HepG2 (cell line): ENCODE data around the gene MRPL58. TPM values are rescaled to one million over a fixed set of nuclear protein-coding genes. Genes with fewer than 3 reads are reported as not detected.

ENCODE experiments used
- IRF1 ChIP-seq: sonication (generic); formaldehyde crosslinking; IDR thresholded peaks from 2 replicates; pipeline ENCODE4 v1.4.0; 2020; ENCODE audit warnings: low read depth, mild to moderate bottlenecking, missing genetic modification reagents
- MATR3 ChIP-seq: sonication (generic); formaldehyde crosslinking; IDR thresholded peaks from 2 replicates; pipeline ENCODE4 v1.4.0; 2020; ENCODE audit warnings: missing genetic modification reagents
- NBN ChIP-seq: fragments of 450-650 bp; conservative IDR thresholded peaks from 2 replicates; pipeline ENCODE4 v1.6.1; 2017
- ZBTB20 ChIP-seq: sonication (generic); formaldehyde crosslinking; IDR thresholded peaks from 2 replicates; pipeline ENCODE4 v1.8.1; 2023; ENCODE audit warnings: missing genetic modification reagents, low read depth, mild to moderate bottlenecking, borderline replicate concordance
- ZC3H13 ChIP-seq: sonication (generic); formaldehyde crosslinking; IDR thresholded peaks from 2 replicates; pipeline ENCODE4 v1.8.1; 2023; ENCODE audit warnings: mild to moderate bottlenecking, missing genetic modification reagents, moderate library complexity
- ZEB1 ChIP-seq: IDR thresholded peaks from 2 replicates; pipeline ENCODE4 v1.6.1; 2012; ENCODE audit warnings: mild to moderate bottlenecking, low read depth, inconsistent platforms; ENCODE audit not compliant: insufficient replicate concordance
- ZNF431 ChIP-seq: sonication (generic); formaldehyde crosslinking; IDR thresholded peaks from 2 replicates; pipeline ENCODE4 v1.9.0; 2022; ENCODE audit warnings: missing genetic modification reagents, low read depth, mild to moderate bottlenecking, borderline replicate concordance
- ZNF441 ChIP-seq: sonication (generic); formaldehyde crosslinking; IDR thresholded peaks from 2 replicates; pipeline ENCODE4 v1.7.0; 2021; ENCODE audit warnings: missing genetic modification reagents, borderline replicate concordance
- ZNF460 ChIP-seq: sonication (generic); formaldehyde crosslinking; IDR thresholded peaks from 2 replicates; pipeline ENCODE4 v1.5.1; 2020; ENCODE audit warnings: missing genetic modification reagents, mild to moderate bottlenecking, borderline replicate concordance
- ZNF577 ChIP-seq: sonication (generic); formaldehyde crosslinking; IDR thresholded peaks from 2 replicates; pipeline ENCODE4 v1.4.0; 2020; ENCODE audit warnings: mild to moderate bottlenecking, low read depth, missing genetic modification reagents, borderline replicate concordance
- ZXDC ChIP-seq: sonication (generic); formaldehyde crosslinking; IDR thresholded peaks from 2 replicates; pipeline ENCODE4 v1.5.0; 2020; ENCODE audit warnings: mild to moderate bottlenecking, missing genetic modification reagents
- polyA plus RNA-seq, 8 experiments: library from polyadenylated mRNA; depleted of rRNA in 3 of 8; stranded (reverse) in 7 of 8; unstranded in 1 of 8; fragments of >200 nt; fragmentation: Illumina TruSeq in 4 of 8; extraction: Trizol in 4 of 8; gene quantifications; 2 replicates each; pipeline versions ENCODE4 v1.2.1 to v1.2.3, GENCODE V29; 2011 to 2016; ENCODE audit warnings: low read depth in 4 of 8, missing spikeins in 1 of 8, mixed read lengths in 1 of 8; ENCODE audit not compliant: insufficient read depth in 1 of 8
- total RNA-seq, 5 experiments: library from RNA; depleted of rRNA; stranded (reverse); fragments of >200 nt; fragmentation: Illumina TruSeq; extraction: Trizol; gene quantifications; 2 replicates each; pipeline ENCODE4 v1.2.3, GENCODE V29; 2016; ENCODE audit warnings: low read depth in 1 of 5
- TF ChIP-seq, protein P1 (sequence below): sonication (generic); formaldehyde crosslinking; IDR thresholded peaks from 2 replicates; pipeline ENCODE4 v1.4.0; 2020; ENCODE audit warnings: missing genetic modification reagents, borderline replicate concordance
- TF ChIP-seq, protein P2 (sequence below): sonication (generic); formaldehyde crosslinking; IDR thresholded peaks from 2 replicates; pipeline ENCODE4 v1.5.0; 2020; ENCODE audit warnings: missing genetic modification reagents
- TF ChIP-seq, protein P3 (sequence below): sonication (generic); formaldehyde crosslinking; IDR thresholded peaks from 2 replicates; pipeline ENCODE4 v1.4.0; 2020; ENCODE audit warnings: low read depth, mild to moderate bottlenecking, missing genetic modification reagents
- TF ChIP-seq, protein P4 (sequence below): sonication (generic); formaldehyde crosslinking; conservative IDR thresholded peaks from 2 replicates; pipeline ENCODE4 v1.4.0; 2020; ENCODE audit warnings: missing genetic modification reagents

Gene MRPL58
- total and polyA plus RNA-seq, 2 of the 13 experiments (the other 11 are each of a cell fraction or from before 2014, with no cell fraction given): 44.9 to 68.9 TPM

- TF ChIP-seq ZEB1 (no peak), ZBTB20 (no peak), MATR3 (CRISPR knock-in tag) (no peak), ZXDC (CRISPR knock-in tag) (no peak), ZNF460 (CRISPR knock-in tag) (no peak), ZNF577 (CRISPR knock-in tag) (no peak), ZNF441 (CRISPR knock-in tag) (no peak), ZC3H13 (CRISPR knock-in tag) (no peak), IRF1 (no peak), ZNF431 (CRISPR knock-in tag) (no peak), NBN (no peak)
- TF ChIP-seq, protein P1, sequence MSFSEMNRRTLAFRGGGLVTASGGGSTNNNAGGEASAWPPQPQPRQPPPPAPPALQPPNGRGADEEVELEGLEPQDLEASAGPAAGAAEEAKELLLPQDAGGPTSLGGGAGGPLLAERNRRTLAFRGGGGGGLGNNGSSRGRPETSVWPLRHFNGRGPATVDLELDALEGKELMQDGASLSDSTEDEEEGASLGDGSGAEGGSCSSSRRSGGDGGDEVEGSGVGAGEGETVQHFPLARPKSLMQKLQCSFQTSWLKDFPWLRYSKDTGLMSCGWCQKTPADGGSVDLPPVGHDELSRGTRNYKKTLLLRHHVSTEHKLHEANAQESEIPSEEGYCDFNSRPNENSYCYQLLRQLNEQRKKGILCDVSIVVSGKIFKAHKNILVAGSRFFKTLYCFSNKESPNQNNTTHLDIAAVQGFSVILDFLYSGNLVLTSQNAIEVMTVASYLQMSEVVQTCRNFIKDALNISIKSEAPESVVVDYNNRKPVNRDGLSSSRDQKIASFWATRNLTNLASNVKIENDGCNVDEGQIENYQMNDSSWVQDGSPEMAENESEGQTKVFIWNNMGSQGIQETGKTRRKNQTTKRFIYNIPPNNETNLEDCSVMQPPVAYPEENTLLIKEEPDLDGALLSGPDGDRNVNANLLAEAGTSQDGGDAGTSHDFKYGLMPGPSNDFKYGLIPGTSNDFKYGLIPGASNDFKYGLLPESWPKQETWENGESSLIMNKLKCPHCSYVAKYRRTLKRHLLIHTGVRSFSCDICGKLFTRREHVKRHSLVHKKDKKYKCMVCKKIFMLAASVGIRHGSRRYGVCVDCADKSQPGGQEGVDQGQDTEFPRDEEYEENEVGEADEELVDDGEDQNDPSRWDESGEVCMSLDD (CRISPR knock-in tag): peak; percentile 44; the same call in 1 of the 2 replicates
- TF ChIP-seq, protein P2, sequence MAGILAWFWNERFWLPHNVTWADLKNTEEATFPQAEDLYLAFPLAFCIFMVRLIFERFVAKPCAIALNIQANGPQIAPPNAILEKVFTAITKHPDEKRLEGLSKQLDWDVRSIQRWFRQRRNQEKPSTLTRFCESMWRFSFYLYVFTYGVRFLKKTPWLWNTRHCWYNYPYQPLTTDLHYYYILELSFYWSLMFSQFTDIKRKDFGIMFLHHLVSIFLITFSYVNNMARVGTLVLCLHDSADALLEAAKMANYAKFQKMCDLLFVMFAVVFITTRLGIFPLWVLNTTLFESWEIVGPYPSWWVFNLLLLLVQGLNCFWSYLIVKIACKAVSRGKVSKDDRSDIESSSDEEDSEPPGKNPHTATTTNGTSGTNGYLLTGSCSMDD (CRISPR knock-in tag): no peak
- TF ChIP-seq, protein P3, sequence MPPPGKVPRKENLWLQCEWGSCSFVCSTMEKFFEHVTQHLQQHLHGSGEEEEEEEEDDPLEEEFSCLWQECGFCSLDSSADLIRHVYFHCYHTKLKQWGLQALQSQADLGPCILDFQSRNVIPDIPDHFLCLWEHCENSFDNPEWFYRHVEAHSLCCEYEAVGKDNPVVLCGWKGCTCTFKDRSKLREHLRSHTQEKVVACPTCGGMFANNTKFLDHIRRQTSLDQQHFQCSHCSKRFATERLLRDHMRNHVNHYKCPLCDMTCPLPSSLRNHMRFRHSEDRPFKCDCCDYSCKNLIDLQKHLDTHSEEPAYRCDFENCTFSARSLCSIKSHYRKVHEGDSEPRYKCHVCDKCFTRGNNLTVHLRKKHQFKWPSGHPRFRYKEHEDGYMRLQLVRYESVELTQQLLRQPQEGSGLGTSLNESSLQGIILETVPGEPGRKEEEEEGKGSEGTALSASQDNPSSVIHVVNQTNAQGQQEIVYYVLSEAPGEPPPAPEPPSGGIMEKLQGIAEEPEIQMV: peak; percentile 94
- TF ChIP-seq, protein P4, sequence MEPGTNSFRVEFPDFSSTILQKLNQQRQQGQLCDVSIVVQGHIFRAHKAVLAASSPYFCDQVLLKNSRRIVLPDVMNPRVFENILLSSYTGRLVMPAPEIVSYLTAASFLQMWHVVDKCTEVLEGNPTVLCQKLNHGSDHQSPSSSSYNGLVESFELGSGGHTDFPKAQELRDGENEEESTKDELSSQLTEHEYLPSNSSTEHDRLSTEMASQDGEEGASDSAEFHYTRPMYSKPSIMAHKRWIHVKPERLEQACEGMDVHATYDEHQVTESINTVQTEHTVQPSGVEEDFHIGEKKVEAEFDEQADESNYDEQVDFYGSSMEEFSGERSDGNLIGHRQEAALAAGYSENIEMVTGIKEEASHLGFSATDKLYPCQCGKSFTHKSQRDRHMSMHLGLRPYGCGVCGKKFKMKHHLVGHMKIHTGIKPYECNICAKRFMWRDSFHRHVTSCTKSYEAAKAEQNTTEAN (CRISPR knock-in tag): no peak
Observed at GRCh38 chr17:74972107-74972972, 40.1 kb upstream of the MRPL58 start, which contains the start of gene HID1 (continued).
